GM19455 (cell line): ENCODE data around the gene VAV3.
"Not testable (repeated sequence)": the region's sequence is repeated elsewhere in the genome, so short reads cannot be mapped to it uniquely, and the experiment has no call there.

Experiments
- ATAC-seq: cut with Tn5 transposase; IDR thresholded peaks from one replicate; pipeline ENCODE4 v1.9.1; 2021; ENCODE audit not compliant: unreplicated experiment

Gene VAV3

GRCh38 chr1:107844541-107845194 lies 120.3 kb downstream of the VAV3 start:
- not testable (repeated sequence) for ATAC-seq

GRCh38 chr1:107843989-107844388 lies 121.0 kb downstream of the VAV3 start:
- ATAC-seq, result no peak

GRCh38 chr1:107842241-107842640 lies 122.7 kb downstream of the VAV3 start:
- no peak for ATAC-seq

- ATAC-seq, result no peak
These were observed 124.3 kb downstream of the VAV3 start for GRCh38 chr1:107840725-107841124.

GRCh38 chr1:107838056-107838455 lies 126.9 kb downstream of the VAV3 start:
- no peak for ATAC-seq

- no peak for ATAC-seq
These were observed 129.8 kb downstream of the VAV3 start for GRCh38 chr1:107835151-107835670.

- no peak for ATAC-seq
These were observed 131.9 kb downstream of the VAV3 start for GRCh38 chr1:107833061-107833460.

GRCh38 chr1:107831921-107832320 lies 133.1 kb downstream of the VAV3 start:
- no peak for ATAC-seq

GRCh38 chr1:107830526-107830925 lies 134.5 kb downstream of the VAV3 start:
- ATAC-seq, result no peak

- no peak for ATAC-seq
These were observed 134.9 kb downstream of the VAV3 start for GRCh38 chr1:107830075-107830474.

- ATAC-seq, result no peak
These were observed 135.8 kb downstream of the VAV3 start for GRCh38 chr1:107829036-107829770.

- no peak for ATAC-seq
These were observed 140.0 kb downstream of the VAV3 start for GRCh38 chr1:107824946-107825345.

GRCh38 chr1:107821340-107821739 lies 143.6 kb downstream of the VAV3 start:
- ATAC-seq, result no peak

GRCh38 chr1:107820801-107821200 lies 144.2 kb downstream of the VAV3 start:
- no peak for ATAC-seq

GRCh38 chr1:107817935-107818334 lies 147.0 kb downstream of the VAV3 start:
- ATAC-seq, result no peak

- no peak for ATAC-seq
These were observed 147.8 kb downstream of the VAV3 start for GRCh38 chr1:107817206-107817605.

GRCh38 chr1:107810291-107810951 lies 154.6 kb downstream of the VAV3 start:
- ATAC-seq, result no peak

- no peak for ATAC-seq
These were observed 157.1 kb downstream of the VAV3 start for GRCh38 chr1:107807855-107808254.

GRCh38 chr1:107807405-107807804 lies 157.6 kb downstream of the VAV3 start:
- no peak for ATAC-seq

- ATAC-seq, result no peak
These were observed 158.1 kb downstream of the VAV3 start for GRCh38 chr1:107806902-107807301.

GRCh38 chr1:107804741-107805140 lies 160.2 kb downstream of the VAV3 start:
- ATAC-seq, result no peak

GRCh38 chr1:107804134-107804533 lies 160.8 kb downstream of the VAV3 start:
- no peak for ATAC-seq
